Ovary (tissue), 3 donors: Measurements from ENCODE around the gene TXNDC16.

Experiments used
- CTCF ChIP-seq, 3 donors: fragments of 450-650 bp in 2 of 3; fragments of 200-600 bp in 1 of 3; IDR thresholded peaks; one replicate each; pipeline versions ENCODE4 v1.5.1 to v1.8.0; 2016 to 2022; ENCODE audit warnings: antibody characterized with exemption in 3 of 3, mild to moderate bottlenecking in 1 of 3
- EP300 ChIP-seq: sonication (generic); formaldehyde crosslinking; IDR thresholded peaks from one replicate; pipeline ENCODE4 v1.6.1; 2017; ENCODE audit warnings: antibody characterized with exemption
- POLR2A ChIP-seq: fragments of 450-650 bp; IDR thresholded peaks from one replicate; pipeline ENCODE4 v1.6.1; 2017; ENCODE audit warnings: antibody characterized with exemption, mild to moderate bottlenecking, moderate library complexity
- donor health status: DM: no; HTN: no; CAD: no.

GRCh38 chr14:52583544-52583943 lies 31.2 kb upstream of the TXNDC16 start:
- TF ChIP-seq POLR2A (no peak), CTCF (IDR thresholded peaks at IDR 0.05) (no peak), EP300 (no peak)
